H1 (cell line): ENCODE results near the gene EGFLAM.

Source experiments
- TEAD4 ChIP-seq: IDR thresholded peaks from 2 replicates; pipeline ENCODE4 v1.6.1; 2012; ENCODE audit warnings: low read depth, low read length, inconsistent platforms, mixed read lengths
- YY1 ChIP-seq: IDR thresholded peaks from 2 replicates; pipeline ENCODE4 v1.6.1; 2011; ENCODE audit warnings: low read depth, mild to moderate bottlenecking, low read length
- TF ChIP-seq, protein P1 (sequence below), 3 experiments: IDR thresholded peaks; 1 replicate in 2 of 3; 2 replicates in 1 of 3; pipeline versions ENCODE4 v1.5.1 to v1.6.1; 2011; ENCODE audit warnings: low read length in 3 of 3, mild to moderate bottlenecking in 3 of 3, inconsistent platforms in 2 of 3, low read depth in 1 of 3, moderate library complexity in 1 of 3; ENCODE audit not compliant: insufficient read depth in 1 of 3; ENCODE audit errors: control extremely low read depth in 1 of 3
- TF ChIP-seq, protein P2 (sequence below): IDR thresholded peaks from 2 replicates; pipeline ENCODE4 v1.6.1; 2011; ENCODE audit warnings: low read length, improper control_type of control experiment

DNA sequence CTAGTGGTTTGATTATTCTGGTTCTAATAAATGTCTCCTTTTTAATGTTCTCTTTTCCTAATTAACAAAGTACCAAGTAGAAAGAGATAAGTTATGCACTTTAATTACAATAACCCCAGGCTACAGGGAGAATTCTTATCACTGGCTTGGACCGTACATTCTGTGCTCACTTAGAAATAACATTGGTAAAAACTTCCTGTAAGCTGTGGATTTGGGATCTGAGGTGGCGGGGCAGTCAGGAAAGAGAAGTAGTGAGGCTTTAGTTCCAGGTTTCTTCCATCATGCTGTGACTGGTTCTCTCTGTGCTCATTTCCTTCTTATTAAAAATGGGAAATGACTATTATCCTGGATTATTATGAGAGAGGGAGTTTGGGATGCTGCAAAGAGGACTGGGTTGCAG is 142.0 kb downstream of the EGFLAM start:
- TF ChIP-seq, protein P1, sequence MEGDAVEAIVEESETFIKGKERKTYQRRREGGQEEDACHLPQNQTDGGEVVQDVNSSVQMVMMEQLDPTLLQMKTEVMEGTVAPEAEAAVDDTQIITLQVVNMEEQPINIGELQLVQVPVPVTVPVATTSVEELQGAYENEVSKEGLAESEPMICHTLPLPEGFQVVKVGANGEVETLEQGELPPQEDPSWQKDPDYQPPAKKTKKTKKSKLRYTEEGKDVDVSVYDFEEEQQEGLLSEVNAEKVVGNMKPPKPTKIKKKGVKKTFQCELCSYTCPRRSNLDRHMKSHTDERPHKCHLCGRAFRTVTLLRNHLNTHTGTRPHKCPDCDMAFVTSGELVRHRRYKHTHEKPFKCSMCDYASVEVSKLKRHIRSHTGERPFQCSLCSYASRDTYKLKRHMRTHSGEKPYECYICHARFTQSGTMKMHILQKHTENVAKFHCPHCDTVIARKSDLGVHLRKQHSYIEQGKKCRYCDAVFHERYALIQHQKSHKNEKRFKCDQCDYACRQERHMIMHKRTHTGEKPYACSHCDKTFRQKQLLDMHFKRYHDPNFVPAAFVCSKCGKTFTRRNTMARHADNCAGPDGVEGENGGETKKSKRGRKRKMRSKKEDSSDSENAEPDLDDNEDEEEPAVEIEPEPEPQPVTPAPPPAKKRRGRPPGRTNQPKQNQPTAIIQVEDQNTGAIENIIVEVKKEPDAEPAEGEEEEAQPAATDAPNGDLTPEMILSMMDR (IDR thresholded peaks at IDR 0.05; ENCODE audit: control extremely low read depth in 1 of 3, insufficient read depth in 1 of 3, low read depth in 1 of 3, low read length in 3 of 3), result no peak
- TF ChIP-seq, protein P2, sequence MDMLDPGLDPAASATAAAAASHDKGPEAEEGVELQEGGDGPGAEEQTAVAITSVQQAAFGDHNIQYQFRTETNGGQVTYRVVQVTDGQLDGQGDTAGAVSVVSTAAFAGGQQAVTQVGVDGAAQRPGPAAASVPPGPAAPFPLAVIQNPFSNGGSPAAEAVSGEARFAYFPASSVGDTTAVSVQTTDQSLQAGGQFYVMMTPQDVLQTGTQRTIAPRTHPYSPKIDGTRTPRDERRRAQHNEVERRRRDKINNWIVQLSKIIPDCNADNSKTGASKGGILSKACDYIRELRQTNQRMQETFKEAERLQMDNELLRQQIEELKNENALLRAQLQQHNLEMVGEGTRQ, result no peak
- TF ChIP-seq YY1 (no peak), TEAD4 (no peak)
